A549 (cell line): Measurements from ENCODE around the gene PACS2. TPM values are rescaled to one million over a fixed set of nuclear protein-coding genes. Genes with fewer than 3 reads are reported as not detected.

Experiments used
- ATAC-seq, 2 experiments: fragments of 200-7000 bp in 1 of 2; fragments of >200 bp in 1 of 2; cut with Nextera tagmentation in 1 of 2; cut with Tn5 transposase in 1 of 2; 3 replicates each; pipeline versions ENCODE4 v1.8.0 to v1.9.1; 2018 to 2020; ENCODE audit warnings: mild to moderate bottlenecking in 1 of 2, moderate library complexity in 1 of 2
- CTCF ChIA-PET: fragments of 300-600 bp; sonication (Branson Sonifier 250); formaldehyde crosslinking; extraction: SDS; loops from one replicate; lab custom pipeline; 2021; ENCODE audit warnings: antibody characterized with exemption, inconsistent platforms; lab: Yijun Ruan, JAX
- POLR2A ChIA-PET: fragments of 350-600 bp; formaldehyde crosslinking; extraction: SDS; loops from one replicate; lab custom pipeline; 2021; ENCODE audit warnings: antibody characterized with exemption, inconsistent platforms; lab: Yijun Ruan, JAX
- DNase-seq, 2 experiments: peaks; one replicate each; pipeline versions ENCODE4 v3.0.0 to v3.0.0-alpha.2; 2011 to 2016; ENCODE audit warnings: low read depth in 1 of 2, low spot score in 1 of 2
- FAIRE-seq: peaks from 2 replicates; lab custom pipeline; 2011; peaks lifted over from hg19 to GRCh38; lab: Jason Lieb, UNC
- H3K27ac ChIP-seq, 2 experiments: fragments of >200 bp; sonication (Bioruptor Twin); formaldehyde crosslinking; 3 replicates each; pipeline ENCODE4 v1.5.1; 2016 to 2017
- H3K4me1 ChIP-seq: fragments of >200 bp; sonication (Bioruptor Twin); formaldehyde crosslinking; 3 replicates; pipeline ENCODE4 v1.6.1; 2016
- H3K4me2 ChIP-seq: fragments of >200 bp; sonication (Bioruptor Twin); formaldehyde crosslinking; 3 replicates; pipeline ENCODE4 v1.6.1; 2016
- H3K4me3 ChIP-seq: fragments of >200 bp; sonication (Bioruptor Twin); formaldehyde crosslinking; 3 replicates; pipeline ENCODE4 v1.5.1; 2016
- H3K9me3 ChIP-seq: fragments of >200 bp; sonication (Bioruptor Twin); formaldehyde crosslinking; 3 replicates; pipeline ENCODE4 v1.6.1; 2016
- CEBPB ChIP-seq, 2 experiments: fragments of >200 bp in 1 of 2; sonication (Bioruptor Twin) in 1 of 2; formaldehyde crosslinking in 1 of 2; IDR thresholded peaks; 2 replicates each; pipeline ENCODE4 v1.6.1; 2012 to 2016
- CHD2 ChIP-seq: fragments of 150-350 bp; IDR thresholded peaks from 2 replicates; pipeline ENCODE4 v1.6.1; 2014; ENCODE audit warnings: low read length; ENCODE audit not compliant: partially characterized antibody
- CHD4 ChIP-seq: fragments of 200-600 bp; sonication (generic); IDR thresholded peaks from 2 replicates; pipeline ENCODE4 v1.6.1; 2016; ENCODE audit warnings: antibody characterized with exemption, mild to moderate bottlenecking, borderline replicate concordance
- E2F6 ChIP-seq: IDR thresholded peaks from 2 replicates; pipeline ENCODE4 v1.6.1; 2012; ENCODE audit warnings: low read depth, borderline replicate concordance
- EHF ChIP-seq: fragments of 250-450 bp; sonication (Bioruptor Pico); IDR thresholded peaks from 2 replicates; pipeline ENCODE4 v1.5.0; 2020; ENCODE audit warnings: mild to moderate bottlenecking
- ELK1 ChIP-seq: fragments of 150-350 bp; IDR thresholded peaks from 2 replicates; pipeline ENCODE4 v1.6.1; 2014; ENCODE audit warnings: low read depth, mild to moderate bottlenecking, low read length
- FOSB ChIP-seq: fragments of 250-450 bp; sonication (Bioruptor Pico); IDR thresholded peaks from 2 replicates; pipeline ENCODE4 v1.5.0; 2020; ENCODE audit warnings: mild to moderate bottlenecking, moderate library complexity
- FOXS1 ChIP-seq: fragments of 250-450 bp; sonication (Bioruptor Pico); IDR thresholded peaks from 2 replicates; pipeline ENCODE4 v1.5.0; 2020; ENCODE audit warnings: mild to moderate bottlenecking, moderate library complexity
- GATA3 ChIP-seq: IDR thresholded peaks from 2 replicates; pipeline ENCODE4 v1.6.1; 2012; ENCODE audit warnings: borderline replicate concordance
- HDAC2 ChIP-seq: fragments of 200-600 bp; sonication (generic); IDR thresholded peaks from 2 replicates; pipeline ENCODE4 v1.6.1; 2016
- HEYL ChIP-seq: fragments of 250-450 bp; sonication (Bioruptor Pico); IDR thresholded peaks from 2 replicates; pipeline ENCODE4 v1.8.0; 2021; ENCODE audit warnings: mild to moderate bottlenecking, moderate library complexity
- HMGXB4 ChIP-seq: fragments of 250-450 bp; sonication (Bioruptor Pico); IDR thresholded peaks from 2 replicates; pipeline ENCODE4 v1.5.0; 2021; ENCODE audit warnings: mild to moderate bottlenecking, moderate library complexity, borderline replicate concordance
- HOXA7 ChIP-seq: fragments of 250-450 bp; sonication (Bioruptor Pico); IDR thresholded peaks from 2 replicates; pipeline ENCODE4 v1.5.0; 2020; ENCODE audit warnings: mild to moderate bottlenecking, moderate library complexity
- JUN ChIP-seq, 2 experiments: fragments of >200 bp; sonication (Bioruptor Twin); formaldehyde crosslinking; IDR thresholded peaks; 2 replicates in 1 of 2; 3 replicates in 1 of 2; pipeline ENCODE4 v1.6.1; 2016 to 2017
- JUNB ChIP-seq: fragments of >200 bp; sonication (Bioruptor Twin); formaldehyde crosslinking; IDR thresholded peaks from 2 replicates; pipeline ENCODE4 v1.6.1; 2016
- KDM1A ChIP-seq: fragments of 200-600 bp; sonication (generic); IDR thresholded peaks from 2 replicates; pipeline ENCODE4 v1.6.1; 2016; ENCODE audit warnings: low read depth, mild to moderate bottlenecking
- KDM5A ChIP-seq: fragments of 200-600 bp; sonication (generic); IDR thresholded peaks from 2 replicates; pipeline ENCODE4 v1.6.1; 2016; ENCODE audit warnings: antibody characterized with exemption, mild to moderate bottlenecking
- MAFK ChIP-seq: fragments of 450-650 bp; IDR thresholded peaks from 2 replicates; pipeline ENCODE4 v1.6.1; 2014; ENCODE audit not compliant: partially characterized antibody
- POLR2A ChIP-seq: IDR thresholded peaks from 2 replicates; pipeline ENCODE4 v1.6.1; 2012; ENCODE audit warnings: mild to moderate bottlenecking, low read length
- POLR2AphosphoS2 ChIP-seq: conservative IDR thresholded peaks from 2 replicates; pipeline ENCODE4 v1.6.1; 2012; ENCODE audit warnings: low read length, improper control_type of control experiment, inconsistent platforms
- RAD21 ChIP-seq, 2 experiments: fragments of >200 bp in 1 of 2; sonication (Bioruptor Twin) in 1 of 2; formaldehyde crosslinking in 1 of 2; IDR thresholded peaks in 1 of 2; conservative IDR thresholded peaks in 1 of 2; 2 replicates in 1 of 2; 3 replicates in 1 of 2; pipeline ENCODE4 v1.6.1; 2012 to 2018; ENCODE audit warnings: inconsistent platforms in 1 of 2
- RARB ChIP-seq: fragments of 250-450 bp; sonication (Bioruptor Pico); IDR thresholded peaks from 2 replicates; pipeline ENCODE4 v1.8.0; 2021; ENCODE audit warnings: mild to moderate bottlenecking, moderate library complexity
- RCOR1 ChIP-seq: fragments of 150-350 bp; IDR thresholded peaks from 2 replicates; pipeline ENCODE4 v1.6.1; 2014; ENCODE audit warnings: antibody characterized with exemption, low read length, low read depth
- REST ChIP-seq: fragments of 200-600 bp; sonication (generic); IDR thresholded peaks from 2 replicates; pipeline ENCODE4 v1.6.1; 2016; ENCODE audit warnings: antibody characterized with exemption, mild to moderate bottlenecking, moderate library complexity
- RNF2 ChIP-seq: fragments of 200-600 bp; sonication (generic); IDR thresholded peaks from 2 replicates; pipeline ENCODE4 v1.6.1; 2016; ENCODE audit warnings: low read depth, mild to moderate bottlenecking, antibody characterized with exemption, moderate library complexity, borderline replicate concordance
- SREBF2 ChIP-seq: fragments of 450-650 bp; IDR thresholded peaks from 2 replicates; pipeline ENCODE4 v1.6.1; 2014; ENCODE audit warnings: mild to moderate bottlenecking, moderate library complexity
- TP53 ChIP-seq: fragments of 250-450 bp; sonication (Bioruptor Pico); IDR thresholded peaks from 2 replicates; pipeline ENCODE4 v1.5.0; 2021; ENCODE audit warnings: mild to moderate bottlenecking, moderate library complexity
- USF2 ChIP-seq: fragments of 450-650 bp; IDR thresholded peaks from 2 replicates; pipeline ENCODE4 v1.6.1; 2014; ENCODE audit warnings: antibody characterized with exemption
- ZSCAN20 ChIP-seq: fragments of 250-450 bp; sonication (Bioruptor Pico); IDR thresholded peaks from 2 replicates; pipeline ENCODE4 v1.8.0; 2022; ENCODE audit warnings: mild to moderate bottlenecking, moderate library complexity
- WGBS: methylation state at CpG from one replicate; pipeline ENCODE4 v1.1.6; 2017; ENCODE audit errors: missing lambda C conversion rate; 5-methylcytosine and 5-hydroxymethylcytosine counted together
- polyA plus RNA-seq, 4 experiments: library from polyadenylated mRNA; depleted of rRNA in 3 of 4; stranded (reverse); fragments of >200 nt; fragmentation: RNase III in 1 of 4; extraction: RNeasy Plus Mini Kit Qiagen cat#74134 plus additional on column Dnase treatment in 1 of 4; gene quantifications; 2 replicates in 3 of 4; 3 replicates in 1 of 4; pipeline ENCODE4 v1.2.3, GENCODE V29; 2011 to 2017

The PACS2 gene
- polyA plus RNA-seq, 2 of the 4 experiments (the other 2 are of a cell fraction), result 11.9 to 24.5 TPM

- DNase-seq, result no peak
- Histone ChIP-seq H3K9me3 (peaks cover 6% of the 10 kb centered on the region; the same call in 1 of the 3 replicates), H3K4me1 (0 out of 3 replicates have a peak, but pooled peaks cover 3% of the 10 kb centered on the region), H3K27ac (no peak overlapping the region)
- POLR2A ChIA-PET, result no interaction called here
- no peak for FAIRE-seq
- 88% methylated on average over 11 of the region's 11 CpGs for WGBS
- TF ChIP-seq HDAC2 (no peak), RCOR1 (no peak), E2F6 (no peak), ELK1 (no peak), JUN (IDR thresholded peaks at IDR 0.05) (no peak), POLR2AphosphoS2 (no peak), EHF (CRISPR knock-in tag) (no peak), TP53 (CRISPR knock-in tag) (no peak), HEYL (CRISPR knock-in tag) (no peak), SREBF2 (no peak), REST (no peak), GATA3 (no peak), CEBPB (IDR thresholded peaks at IDR 0.05) (no peak), POLR2A (no peak), FOSB (CRISPR knock-in tag) (no peak)
- TF ChIP-seq, all 56 proteins: peak for 0
- CTCF ChIA-PET, result interaction anchor here (1.0 to 2.9 kb wide), 2 partner anchors 131 to 148 kb away, joined by 3 to 24 read pairs; no protein-coding TSS in a partner anchor
- no peak overlapping the region for H3K4me3 ChIP-seq
- no peak overlapping the region for H3K4me2 ChIP-seq
- no peak for ATAC-seq
Observed at GRCh38 chr14:105349992-105350391, 35.4 kb downstream of the PACS2 start.

- no peak overlapping the region for H3K4me2 ChIP-seq
- H3K9me3 ChIP-seq, result no peaks in the 10 kb centered on the region
- H3K4me1 ChIP-seq, result 0 out of 3 replicates have a peak, but pooled peaks cover 3% of the 10 kb centered on the region
- no peak overlapping the region for H3K27ac ChIP-seq
- TF ChIP-seq FOSB (CRISPR knock-in tag), result no peak
- no peak for TF ChIP-seq HMGXB4 (CRISPR knock-in tag)
- TF ChIP-seq RARB (CRISPR knock-in tag), result no peak
- no peak for TF ChIP-seq RNF2
- TF ChIP-seq ZSCAN20 (CRISPR knock-in tag), result no peak
- no peak for TF ChIP-seq RAD21 (conservative IDR thresholded peaks at IDR 0.05 in 1 of 2, IDR thresholded peaks at IDR 0.05 in 1 of 2)
- no peak for TF ChIP-seq MAFK
- TF ChIP-seq CHD2, result no peak
- TF ChIP-seq KDM1A, result no peak
- TF ChIP-seq FOXS1, result no peak
- no peak for TF ChIP-seq USF2
- no peak for TF ChIP-seq KDM5A
- no peak for TF ChIP-seq HOXA7 (CRISPR knock-in tag)
- TF ChIP-seq JUNB, result no peak
- no peak for TF ChIP-seq CHD4
- no peak for TF ChIP-seq POLR2AphosphoS2
- ChIA-PET POLR2A (no interaction called here), CTCF (interaction anchor here (1.0 to 2.9 kb wide), 11 partner anchors 12 to 260 kb away, joined by 3 to 24 read pairs (median 4); no protein-coding TSS in a partner anchor)
- H3K4me3 ChIP-seq, result no peak overlapping the region
- FAIRE-seq (no peak), DNase-seq (no peak), ATAC-seq (no peak)
- 92% methylated on average over 28 of the region's 37 CpGs for WGBS
Observed at GRCh38 chr14:105350450-105351244, 36.1 kb downstream of the PACS2 start.
